ENCODE results near the gene SPTLC1.
"Not testable (repeated sequence)": the region's sequence is repeated elsewhere in the genome, so short reads cannot be mapped to it uniquely, and the experiment has no call there.

The SPTLC1 gene

GRCh38 chr9:92158097-92158601 is 42.9 kb upstream of the SPTLC1 start:
- FAIRE-seq (no peak), DNase-seq (ENCODE audit: insufficient read length, low spot score) (no peak)
- no peak for TF ChIP-seq CTCF (IDR thresholded peaks at IDR 0.05; ENCODE audit: insufficient read depth, missing control alignments)

- not testable (repeated sequence) for FAIRE-seq
Observed at GRCh38 chr9:92155736-92156135, 40.5 kb upstream of the SPTLC1 start.

GRCh38 chr9:92155221-92155620 is 40.0 kb upstream of the SPTLC1 start:
- no peak for DNase-seq (ENCODE audit: insufficient read length, low spot score)
- no peak for FAIRE-seq

More at GRCh38 chr9:92155736-92156135, 40.5 kb upstream of the SPTLC1 start:
- not testable (repeated sequence) for DNase-seq (ENCODE audit: insufficient read length, low spot score)

GRCh38 chr9:92153466-92154415 is 38.5 kb upstream of the SPTLC1 start:
- not testable (repeated sequence) for FAIRE-seq; DNase-seq (ENCODE audit: insufficient read length, low spot score)

More at GRCh38 chr9:92155221-92155620, 40.0 kb upstream of the SPTLC1 start:
- TF ChIP-seq CTCF (IDR thresholded peaks at IDR 0.05; ENCODE audit: insufficient read depth, missing control alignments) = no peak

- no peak for FAIRE-seq
- DNase-seq (ENCODE audit: insufficient read length, low spot score) = no peak
- no peak for TF ChIP-seq CTCF (IDR thresholded peaks at IDR 0.05; ENCODE audit: insufficient read depth, missing control alignments)
Observed at GRCh38 chr9:92151691-92152393, 36.6 kb upstream of the SPTLC1 start.

- FAIRE-seq; DNase-seq (ENCODE audit: insufficient read length, low spot score): not testable (repeated sequence)
Observed at GRCh38 chr9:92150501-92151470, 35.6 kb upstream of the SPTLC1 start.

- no peak for DNase-seq (ENCODE audit: insufficient read length, low spot score)
- no peak for TF ChIP-seq CTCF (IDR thresholded peaks at IDR 0.05; ENCODE audit: insufficient read depth, missing control alignments)
- FAIRE-seq = no peak
Observed at GRCh38 chr9:92147852-92148180, 32.6 kb upstream of the SPTLC1 start.

Data from D721Med (cell line).